ENCODE measurements around the gene TRMT6.

TRMT6 gene

GRCh38 chr20:5950271-5951031 is at the start of gene TRMT6, which contains the start of gene MCM8:
Gene TRMT6, minus strand, starts transcription at chr20:5950533. Its CDS starts 128 bp downstream, at chr20:5950405.
Gene MCM8, plus strand, starts transcription at chr20:5950652. Its CDS starts 1,364 bp downstream, at chr20:5952016.
- peak; percentile 92 to 93 for DNase-seq (ENCODE audit: low read depth in 2 of 2, low spot score in 1 of 2)

- no peak for DNase-seq (ENCODE audit: low read depth in 2 of 2, low spot score in 1 of 2)
Observed at GRCh38 chr20:5999783-6000182, 49.5 kb upstream of the TRMT6 start.

- peak in 1 of 2 donors; percentile 25 for DNase-seq (ENCODE audit: low read depth in 2 of 2, low spot score in 1 of 2)
Observed at GRCh38 chr20:5996765-5997164, 46.4 kb upstream of the TRMT6 start.

DNA sequence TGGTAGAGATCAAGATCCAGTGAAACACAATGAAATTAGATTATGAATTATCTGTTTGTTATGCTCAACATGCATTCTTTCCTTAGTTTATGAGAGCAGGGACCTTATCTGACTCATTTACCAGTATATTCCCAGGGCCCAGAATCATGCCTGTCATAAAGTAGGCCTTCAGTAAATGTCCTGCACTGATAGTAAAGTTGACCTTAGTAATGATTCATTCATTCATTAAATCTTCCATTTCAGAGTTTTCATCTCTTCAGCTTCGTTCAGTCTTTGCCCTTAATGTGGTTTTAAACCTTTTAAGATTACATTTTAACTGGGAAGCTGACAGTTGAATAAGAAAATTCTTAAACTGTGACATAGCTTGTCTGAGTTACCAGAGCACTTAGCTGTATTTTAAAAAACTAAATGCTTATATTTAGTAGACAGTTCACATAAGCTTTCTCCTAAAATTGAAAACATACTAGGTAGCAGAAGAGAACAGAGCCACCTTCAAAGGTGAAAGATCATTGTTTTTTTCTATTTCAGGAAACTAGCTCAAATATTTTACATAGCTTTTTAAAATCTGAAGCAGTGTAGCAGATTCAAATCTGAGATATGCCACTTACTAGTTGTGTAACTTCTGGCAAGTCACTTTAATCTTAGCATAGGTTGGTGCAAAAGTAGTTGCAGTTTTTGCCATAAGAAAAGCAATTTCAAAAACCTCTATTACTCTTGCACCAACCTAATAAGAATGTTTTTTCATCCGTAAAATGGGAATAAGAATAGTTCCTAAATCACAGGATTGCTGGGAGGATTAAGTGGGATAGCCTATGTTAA is 41.5 kb upstream of the TRMT6 start:
- no peak for DNase-seq (ENCODE audit: low read depth in 2 of 2, low spot score in 1 of 2)

- no peak for DNase-seq (ENCODE audit: low read depth in 2 of 2, low spot score in 1 of 2)
Observed at GRCh38 chr20:5990946-5991345, 40.6 kb upstream of the TRMT6 start.

DNA sequence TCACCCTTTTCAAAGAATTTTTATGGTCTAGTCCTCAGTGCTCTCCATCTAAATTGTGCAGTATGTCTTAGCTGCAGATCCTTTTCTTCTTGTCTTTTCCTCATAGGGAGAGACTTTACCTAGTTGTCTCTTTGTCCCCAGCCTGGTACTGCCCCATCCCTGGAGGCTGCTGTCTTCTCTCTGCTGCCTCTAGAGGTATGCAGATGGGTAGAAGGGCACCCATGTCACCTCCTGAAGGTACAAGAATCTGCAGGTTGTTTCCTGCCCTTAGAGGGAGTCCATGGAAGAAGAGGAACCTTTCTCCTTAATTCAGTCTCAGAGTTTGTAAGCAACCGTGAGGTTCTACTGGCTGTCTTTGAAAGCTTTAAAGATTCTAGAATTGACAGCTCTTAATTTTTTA is 39.2 kb upstream of the TRMT6 start:
- no peak for DNase-seq (ENCODE audit: low read depth in 2 of 2, low spot score in 1 of 2)

DNA sequence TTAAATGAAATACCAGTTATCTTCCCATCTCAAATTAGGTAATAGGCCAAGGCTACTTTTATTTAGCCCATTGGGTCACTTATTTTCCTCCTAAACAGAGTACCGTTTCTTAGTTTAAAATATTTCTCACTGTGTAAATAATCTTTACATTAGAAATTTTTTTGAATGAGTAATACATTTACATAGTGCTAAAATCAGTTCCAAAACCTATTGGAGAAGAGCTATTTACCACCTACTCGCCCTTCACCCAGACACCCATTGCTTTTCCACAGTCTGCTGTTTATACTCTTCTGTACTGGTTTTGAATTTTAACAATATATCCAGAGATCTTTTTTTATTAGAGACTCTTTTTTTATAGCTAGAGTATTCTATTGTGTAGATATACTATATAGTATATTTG is 37.0 kb upstream of the TRMT6 start:
- no peak for DNase-seq (ENCODE audit: low read depth in 2 of 2, low spot score in 1 of 2)

DNA sequence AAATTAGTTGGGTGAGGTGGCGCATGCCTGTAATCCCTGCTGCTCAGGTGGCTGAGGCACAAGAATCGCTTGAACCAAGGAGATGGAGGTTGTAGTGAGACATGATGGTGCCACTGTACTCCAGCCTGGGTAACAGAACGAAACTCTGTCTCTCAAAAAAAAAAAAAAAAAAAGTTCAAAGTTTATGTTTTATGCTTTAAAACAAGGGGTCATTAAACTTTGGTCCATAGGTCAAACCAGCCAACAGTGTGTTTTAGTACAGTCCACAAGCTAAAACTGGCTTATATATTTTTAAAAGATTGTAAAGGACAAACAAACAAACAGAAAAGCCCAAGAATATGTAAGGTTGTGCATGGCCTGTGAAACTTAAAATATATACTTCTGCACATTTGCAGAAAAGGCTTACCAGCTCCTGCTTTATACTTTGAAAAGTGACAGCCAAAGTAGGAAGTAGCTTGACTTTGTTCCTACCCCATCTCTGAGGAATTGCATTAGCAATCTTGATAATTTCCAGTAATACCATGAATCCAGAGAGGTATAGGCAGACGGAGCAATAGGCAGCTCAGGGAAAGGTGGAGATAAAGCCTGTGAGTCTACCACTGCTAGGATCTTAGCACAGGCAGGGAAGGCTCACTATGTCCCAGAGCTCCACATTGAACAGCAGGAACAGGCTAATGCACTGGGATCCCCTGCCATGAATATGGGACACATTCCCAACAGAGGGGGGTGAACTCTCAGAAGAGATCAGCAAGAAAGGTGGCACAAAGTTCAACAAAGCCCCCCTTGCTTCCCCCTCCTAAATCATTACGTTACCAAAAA is 30.6 kb upstream of the TRMT6 start:
- DNase-seq (ENCODE audit: low read depth in 2 of 2, low spot score in 1 of 2): no peak

DNA sequence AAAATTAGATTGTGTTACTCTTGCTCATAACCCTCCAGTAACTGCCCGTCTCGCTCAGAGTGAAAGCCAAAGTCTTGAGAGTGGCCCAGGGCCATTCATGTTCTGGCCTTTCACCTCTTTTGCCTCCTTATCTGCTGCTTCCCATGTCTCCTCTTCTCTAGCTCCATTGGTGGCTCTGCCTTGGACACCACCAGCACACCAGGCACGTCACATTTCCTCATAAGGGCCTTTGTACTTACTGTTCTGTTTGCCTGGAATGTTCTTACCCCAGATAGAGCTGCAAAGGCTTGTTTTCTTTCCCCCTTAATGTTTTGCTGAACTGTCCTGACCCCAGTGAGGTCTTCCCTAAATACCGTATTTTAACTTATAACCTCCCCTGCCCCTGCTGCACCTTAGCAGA is 29.5 kb upstream of the TRMT6 start:
- no peak for DNase-seq (ENCODE audit: low read depth in 2 of 2, low spot score in 1 of 2)

- DNase-seq (ENCODE audit: low read depth in 2 of 2, low spot score in 1 of 2): no peak
Observed at GRCh38 chr20:5977975-5978374, 27.6 kb upstream of the TRMT6 start.

DNA sequence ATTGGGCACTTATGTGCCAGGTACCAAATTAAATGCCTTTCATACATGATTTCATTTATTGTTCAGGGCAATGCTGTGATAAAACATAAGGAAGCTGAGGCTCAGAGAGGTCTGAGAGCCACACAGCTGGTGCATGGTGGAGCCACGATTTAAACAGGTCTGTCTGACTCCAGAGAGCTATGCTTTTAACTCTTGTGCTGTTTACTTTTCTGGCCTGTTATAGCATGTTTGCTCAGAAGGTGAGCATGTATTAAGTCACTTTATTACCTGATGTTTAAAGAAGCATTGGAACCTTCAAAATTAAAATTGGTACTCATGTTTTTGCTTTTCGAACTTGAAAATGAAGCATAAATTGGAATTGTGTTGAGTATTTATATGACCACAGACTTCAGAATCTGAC is 26.9 kb upstream of the TRMT6 start:
- DNase-seq (ENCODE audit: low read depth in 2 of 2, low spot score in 1 of 2): no peak

GRCh38 chr20:5975778-5976177 is 25.4 kb upstream of the TRMT6 start:
- DNase-seq (ENCODE audit: low read depth in 2 of 2, low spot score in 1 of 2): no peak

DNA sequence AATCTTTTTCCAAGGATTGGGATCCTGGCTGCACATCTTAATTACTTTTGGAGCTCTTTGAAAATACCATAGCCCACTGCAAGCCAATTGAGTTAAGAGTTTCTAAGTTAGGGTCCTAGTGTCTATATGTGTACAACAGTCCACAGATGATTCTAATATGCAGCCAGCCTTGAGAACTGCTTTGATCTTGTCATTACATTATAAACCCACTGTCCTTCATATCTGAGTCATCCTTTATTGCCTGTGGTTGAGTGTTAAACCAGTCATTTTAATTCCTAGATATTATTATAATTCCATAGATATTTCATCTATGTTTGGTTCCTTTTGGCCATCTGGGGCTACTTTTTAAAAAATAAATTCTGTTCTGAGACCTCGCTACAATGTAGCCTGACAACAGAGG is 24.2 kb upstream of the TRMT6 start:
- DNase-seq (ENCODE audit: low read depth in 2 of 2, low spot score in 1 of 2): no peak

GRCh38 chr20:5973971-5974370 is 23.6 kb upstream of the TRMT6 start:
- no peak for DNase-seq (ENCODE audit: low read depth in 2 of 2, low spot score in 1 of 2)

DNA sequence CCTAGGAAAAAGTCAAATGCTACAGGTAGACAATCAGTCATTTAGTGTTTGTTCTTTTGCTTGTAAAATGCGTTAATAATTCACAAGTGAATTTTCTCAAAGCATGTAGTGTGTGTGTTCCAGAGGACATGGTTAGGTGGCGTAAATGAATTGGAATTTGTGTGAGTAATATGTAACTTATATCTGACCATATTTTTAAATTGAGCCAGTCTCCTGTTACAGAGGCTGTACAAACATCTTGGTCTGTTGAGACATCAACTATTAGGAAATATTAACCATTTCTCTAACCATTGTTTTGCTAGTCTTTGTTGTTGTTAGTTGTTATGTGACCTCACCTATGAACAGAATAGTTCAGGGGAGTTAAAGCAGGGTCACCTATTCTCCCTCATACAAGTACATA is 22.8 kb upstream of the TRMT6 start:
- DNase-seq (ENCODE audit: low read depth in 2 of 2, low spot score in 1 of 2): no peak

- DNase-seq (ENCODE audit: low read depth in 2 of 2, low spot score in 1 of 2): no peak
Observed at GRCh38 chr20:5971203-5971602, 20.9 kb upstream of the TRMT6 start.

GRCh38 chr20:5970381-5970780 is 20.0 kb upstream of the TRMT6 start:
- DNase-seq (ENCODE audit: low read depth in 2 of 2, low spot score in 1 of 2): no peak

DNA sequence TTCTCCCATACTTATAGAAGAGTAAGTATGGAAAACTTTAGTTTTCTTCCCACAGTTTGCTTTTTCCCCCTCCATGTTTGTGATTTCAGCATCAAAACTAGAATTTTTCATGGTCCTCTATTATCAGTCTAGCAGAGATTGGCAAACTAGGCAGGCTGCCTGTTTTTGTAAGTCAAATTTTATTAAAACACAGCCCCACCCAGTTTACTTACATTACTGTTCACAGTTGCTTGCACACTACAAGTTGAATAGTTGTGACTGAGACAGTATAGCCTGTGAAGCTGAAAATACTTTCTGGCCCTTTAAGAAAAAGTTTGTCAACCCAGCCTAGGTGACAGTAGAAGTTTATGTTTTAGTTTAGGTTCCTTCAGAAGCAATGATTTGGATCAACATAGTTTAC is 19.6 kb upstream of the TRMT6 start:
- no peak for DNase-seq (ENCODE audit: low read depth in 2 of 2, low spot score in 1 of 2)

- DNase-seq (ENCODE audit: low read depth in 2 of 2, low spot score in 1 of 2): no peak
Observed at GRCh38 chr20:5969348-5969935, 19.1 kb upstream of the TRMT6 start.

DNA sequence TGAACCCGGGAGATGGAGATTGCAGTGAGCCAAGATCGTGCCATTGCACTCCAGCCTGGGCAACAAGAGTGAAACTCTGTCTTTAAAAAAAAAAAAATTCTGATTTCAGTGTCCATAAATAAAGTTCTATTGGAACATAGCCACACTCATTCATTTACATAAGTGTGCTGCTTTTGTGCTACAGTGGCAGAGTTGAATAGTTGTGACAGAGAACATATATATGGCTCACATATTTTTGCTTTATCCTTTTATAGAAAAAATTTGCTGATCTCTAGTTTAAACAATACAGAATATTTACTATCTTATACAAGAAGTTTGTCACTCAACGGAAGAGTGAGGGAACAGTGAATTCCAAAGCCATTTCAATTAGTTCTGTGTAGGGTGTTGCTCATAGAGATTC is 18.1 kb upstream of the TRMT6 start:
- no peak for DNase-seq (ENCODE audit: low read depth in 2 of 2, low spot score in 1 of 2)

DNA sequence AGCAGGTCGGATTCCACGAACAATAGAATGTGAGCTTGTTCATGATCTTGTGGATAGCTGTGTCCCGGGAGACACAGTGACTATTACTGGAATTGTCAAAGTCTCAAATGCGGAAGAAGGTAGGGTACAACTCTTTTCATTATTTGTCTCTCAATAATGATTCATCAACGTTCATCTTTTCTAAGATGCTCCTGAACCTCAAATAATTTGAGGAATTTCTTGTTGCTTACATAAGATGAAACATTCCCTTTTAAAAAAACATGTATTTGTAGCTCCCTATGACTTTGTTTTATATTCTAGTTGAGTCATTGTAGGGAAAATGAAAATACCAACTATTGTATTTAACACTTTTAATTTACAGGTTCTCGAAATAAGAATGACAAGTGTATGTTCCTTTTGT is 17.1 kb upstream of the TRMT6 start:
- DNase-seq (ENCODE audit: low read depth in 2 of 2, low spot score in 1 of 2): no peak

All from stimulated activated CD8-positive, alpha-beta memory T cell treated with anti-CD3 and anti-CD28 coated beads, Interleukin-4, amount 100 ng/mL, for 1 hour (primary cell).